GM06990 (cell line): Measurements from ENCODE around the gene CDH8.

ENCODE experiments used
- DNase-seq: peaks from one replicate; pipeline ENCODE4 v3.0.0-alpha.2; 2011; ENCODE audit not compliant: insufficient read length; ENCODE audit errors: extremely low read depth
- H3K27me3 ChIP-seq: replicated peaks from 2 replicates; pipeline ENCODE4 v1.6.0; 2011; ENCODE audit warnings: low read length; ENCODE audit not compliant: control insufficient read depth, insufficient read depth
- H3K36me3 ChIP-seq: 2 replicates; pipeline ENCODE4 v1.5.1; 2011; ENCODE audit warnings: low read length; ENCODE audit not compliant: control insufficient read depth, insufficient read depth
- H3K4me3 ChIP-seq: replicated peaks from 2 replicates; pipeline ENCODE4 v1.5.1; 2011; ENCODE audit warnings: low read depth, mild to moderate bottlenecking, control low read depth, low read length
- TF ChIP-seq, protein P1 (sequence below): IDR thresholded peaks from 2 replicates; pipeline ENCODE4 v1.5.1; 2011; ENCODE audit warnings: low read length, control low read depth, mild to moderate bottlenecking, inconsistent platforms; ENCODE audit not compliant: insufficient read depth, poor library complexity, severe bottlenecking

CDH8 gene

DNA sequence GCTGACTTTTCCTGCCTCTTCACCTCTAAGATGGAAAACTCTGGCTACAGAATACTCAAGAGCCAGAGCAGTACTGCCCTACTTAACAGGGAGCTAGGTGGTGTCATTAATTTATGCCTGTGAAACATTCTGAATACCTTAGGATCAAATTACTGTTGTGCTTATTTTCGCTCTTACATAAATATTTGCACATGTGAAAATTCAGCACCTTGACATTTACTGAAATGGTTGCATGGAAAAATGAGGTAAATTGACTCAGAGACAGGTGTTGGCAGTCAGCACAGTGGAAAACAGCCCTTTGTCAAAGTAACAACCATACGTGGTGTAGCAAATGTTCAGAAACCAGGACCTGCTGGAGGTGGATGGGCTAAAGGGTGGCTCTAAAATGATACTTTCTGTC lies 193.6 kb downstream of the CDH8 start:
- TF ChIP-seq, protein P1, sequence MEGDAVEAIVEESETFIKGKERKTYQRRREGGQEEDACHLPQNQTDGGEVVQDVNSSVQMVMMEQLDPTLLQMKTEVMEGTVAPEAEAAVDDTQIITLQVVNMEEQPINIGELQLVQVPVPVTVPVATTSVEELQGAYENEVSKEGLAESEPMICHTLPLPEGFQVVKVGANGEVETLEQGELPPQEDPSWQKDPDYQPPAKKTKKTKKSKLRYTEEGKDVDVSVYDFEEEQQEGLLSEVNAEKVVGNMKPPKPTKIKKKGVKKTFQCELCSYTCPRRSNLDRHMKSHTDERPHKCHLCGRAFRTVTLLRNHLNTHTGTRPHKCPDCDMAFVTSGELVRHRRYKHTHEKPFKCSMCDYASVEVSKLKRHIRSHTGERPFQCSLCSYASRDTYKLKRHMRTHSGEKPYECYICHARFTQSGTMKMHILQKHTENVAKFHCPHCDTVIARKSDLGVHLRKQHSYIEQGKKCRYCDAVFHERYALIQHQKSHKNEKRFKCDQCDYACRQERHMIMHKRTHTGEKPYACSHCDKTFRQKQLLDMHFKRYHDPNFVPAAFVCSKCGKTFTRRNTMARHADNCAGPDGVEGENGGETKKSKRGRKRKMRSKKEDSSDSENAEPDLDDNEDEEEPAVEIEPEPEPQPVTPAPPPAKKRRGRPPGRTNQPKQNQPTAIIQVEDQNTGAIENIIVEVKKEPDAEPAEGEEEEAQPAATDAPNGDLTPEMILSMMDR, result no peak
- Histone ChIP-seq H3K36me3 (no peaks in the 10 kb centered on the region), H3K4me3 (no peak overlapping the region), H3K27me3 (no peaks in the 10 kb centered on the region)
- DNase-seq, result no peak

DNA sequence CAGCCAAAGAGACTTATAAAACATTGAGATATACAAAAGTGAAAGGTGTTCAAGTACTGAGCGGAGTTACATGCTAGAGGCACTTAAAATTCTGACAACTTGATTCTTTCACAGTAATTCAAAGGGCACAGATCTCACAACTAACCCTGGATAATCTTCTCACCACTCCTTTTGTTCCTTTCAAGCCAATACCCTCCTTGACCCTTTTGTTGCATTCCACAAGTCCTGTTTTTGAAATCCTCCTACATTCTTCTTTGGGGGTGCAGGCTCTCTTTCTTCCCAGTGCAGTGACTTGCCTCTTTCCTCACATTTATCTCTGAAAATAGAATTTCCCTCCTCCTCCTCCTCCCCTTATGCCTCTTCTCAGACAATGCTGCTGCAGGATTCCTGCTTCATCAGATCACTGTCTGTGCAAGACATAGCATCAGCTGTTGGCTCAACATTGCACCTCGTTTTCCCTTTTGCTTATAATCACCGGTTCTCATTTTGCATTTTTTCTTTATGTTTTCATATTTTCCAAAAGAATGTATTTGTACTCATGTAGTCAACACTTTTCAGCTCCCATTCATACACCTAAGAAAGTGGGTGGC lies 199.3 kb downstream of the CDH8 start:
- TF ChIP-seq, protein P1, result no peak
- Histone ChIP-seq H3K27me3 (no peaks in the 10 kb centered on the region), H3K4me3 (no peak overlapping the region), H3K36me3 (no peaks in the 10 kb centered on the region)
- DNase-seq, result no peak

DNA sequence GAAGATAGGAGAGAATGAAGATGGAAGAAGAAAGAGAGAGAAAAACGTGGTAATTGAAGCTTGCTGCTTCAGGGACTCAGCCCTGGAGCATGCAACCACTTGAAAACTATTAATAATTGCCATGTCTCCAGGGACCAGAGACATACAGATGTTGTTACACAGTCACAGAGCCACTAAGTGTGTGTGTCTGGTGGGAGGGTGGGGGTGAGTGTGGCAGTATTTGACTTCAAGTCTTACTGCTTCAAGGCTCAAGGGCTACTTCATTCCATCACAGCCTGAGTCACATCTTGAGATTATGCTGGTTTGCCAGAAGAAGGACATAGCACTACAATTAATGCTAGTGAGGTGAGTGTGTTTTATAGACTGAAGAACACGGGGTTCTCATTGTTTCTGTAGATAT lies 202.2 kb downstream of the CDH8 start:
- Histone ChIP-seq H3K36me3 (no peaks in the 10 kb centered on the region), H3K27me3 (no peaks in the 10 kb centered on the region), H3K4me3 (no peak overlapping the region)
- TF ChIP-seq, protein P1, result no peak
- no peak for DNase-seq

DNA sequence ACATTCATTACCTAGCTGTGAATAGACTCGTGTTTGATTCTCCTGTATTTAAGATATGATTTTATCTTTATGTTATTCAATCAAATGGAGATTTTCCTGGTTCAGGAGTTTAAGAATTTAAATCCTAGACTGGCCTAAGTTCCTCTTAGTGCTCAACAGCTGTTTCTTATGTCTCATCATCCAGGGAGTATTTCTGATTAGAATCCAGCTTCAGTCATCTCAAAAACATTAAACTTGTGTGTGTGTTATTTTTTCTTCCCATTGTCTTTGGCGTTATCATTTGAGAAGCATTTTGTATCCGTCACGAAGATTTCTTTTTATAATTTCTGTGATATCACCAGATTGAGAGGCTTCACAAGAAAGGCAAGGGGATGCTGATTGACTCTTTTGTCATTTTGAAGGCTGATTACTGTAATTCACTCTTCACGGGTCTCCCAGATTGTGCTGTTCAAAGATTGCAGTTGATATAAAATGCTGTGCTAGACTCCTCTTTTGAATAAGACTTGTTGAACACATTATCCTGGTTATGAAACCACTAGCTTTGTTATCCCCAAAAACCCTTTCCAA lies 204.8 kb downstream of the CDH8 start:
- Histone ChIP-seq H3K36me3 (no peaks in the 10 kb centered on the region), H3K4me3 (no peak overlapping the region), H3K27me3 (no peaks in the 10 kb centered on the region)
- no peak for DNase-seq
- TF ChIP-seq, protein P1, result no peak

DNA sequence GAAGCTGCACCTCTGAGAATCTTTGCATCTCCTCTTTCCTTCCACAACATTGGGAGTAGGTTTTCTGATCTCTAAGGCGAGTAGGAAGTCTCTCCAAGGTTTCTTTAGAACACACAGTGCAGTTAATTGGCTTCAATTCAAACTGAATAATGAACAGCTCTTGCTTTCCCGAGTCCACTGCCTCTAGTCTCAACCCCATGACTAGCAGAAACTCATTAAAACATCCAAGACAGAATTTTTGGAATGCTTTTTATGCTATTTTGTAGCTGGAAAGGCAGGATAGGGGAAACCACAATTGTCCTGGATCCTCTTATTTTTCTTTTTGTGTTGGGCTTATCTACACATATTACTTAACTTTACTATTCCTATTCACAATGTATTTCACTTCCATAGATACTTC lies 206.6 kb downstream of the CDH8 start:
- no peak for DNase-seq
- TF ChIP-seq, protein P1, result no peak
- H3K27me3 ChIP-seq, result no peaks in the 10 kb centered on the region
- H3K36me3 ChIP-seq, result no peaks in the 10 kb centered on the region
- no peak overlapping the region for H3K4me3 ChIP-seq

DNA sequence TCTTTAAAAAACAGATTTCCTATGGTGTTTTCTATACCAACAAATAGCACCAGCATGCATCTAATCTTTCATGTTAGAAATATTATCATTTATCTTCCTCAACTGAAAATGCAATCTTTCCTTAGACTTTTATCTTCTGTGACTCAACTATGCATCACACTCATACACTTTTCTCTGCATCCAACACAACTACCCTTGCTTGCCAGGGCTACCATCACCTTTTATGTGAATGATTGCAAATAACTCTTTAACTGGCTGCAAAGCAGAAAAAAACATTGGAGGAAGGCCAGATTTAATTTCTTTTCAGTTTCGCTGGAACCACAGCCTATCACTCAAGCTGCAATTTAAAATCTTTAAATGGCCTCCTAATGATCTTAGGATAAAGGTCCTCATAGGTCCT lies 212.9 kb downstream of the CDH8 start:
- Histone ChIP-seq H3K36me3 (no peaks in the 10 kb centered on the region), H3K27me3 (no peaks in the 10 kb centered on the region), H3K4me3 (no peak overlapping the region)
- no peak for DNase-seq
- TF ChIP-seq, protein P1, result no peak
